Measurements from ENCODE around the gene MIDN. TPM values are rescaled to one million over a fixed set of nuclear protein-coding genes. Genes with fewer than 3 reads are reported as not detected.
A peak's percentile ranks its signal among the peaks of the same experiment; 100 is the strongest.

Gene MIDN
- polyA plus RNA-seq, 5 donors = 29.5 to 67.9 (median 40.8) TPM

DNA sequence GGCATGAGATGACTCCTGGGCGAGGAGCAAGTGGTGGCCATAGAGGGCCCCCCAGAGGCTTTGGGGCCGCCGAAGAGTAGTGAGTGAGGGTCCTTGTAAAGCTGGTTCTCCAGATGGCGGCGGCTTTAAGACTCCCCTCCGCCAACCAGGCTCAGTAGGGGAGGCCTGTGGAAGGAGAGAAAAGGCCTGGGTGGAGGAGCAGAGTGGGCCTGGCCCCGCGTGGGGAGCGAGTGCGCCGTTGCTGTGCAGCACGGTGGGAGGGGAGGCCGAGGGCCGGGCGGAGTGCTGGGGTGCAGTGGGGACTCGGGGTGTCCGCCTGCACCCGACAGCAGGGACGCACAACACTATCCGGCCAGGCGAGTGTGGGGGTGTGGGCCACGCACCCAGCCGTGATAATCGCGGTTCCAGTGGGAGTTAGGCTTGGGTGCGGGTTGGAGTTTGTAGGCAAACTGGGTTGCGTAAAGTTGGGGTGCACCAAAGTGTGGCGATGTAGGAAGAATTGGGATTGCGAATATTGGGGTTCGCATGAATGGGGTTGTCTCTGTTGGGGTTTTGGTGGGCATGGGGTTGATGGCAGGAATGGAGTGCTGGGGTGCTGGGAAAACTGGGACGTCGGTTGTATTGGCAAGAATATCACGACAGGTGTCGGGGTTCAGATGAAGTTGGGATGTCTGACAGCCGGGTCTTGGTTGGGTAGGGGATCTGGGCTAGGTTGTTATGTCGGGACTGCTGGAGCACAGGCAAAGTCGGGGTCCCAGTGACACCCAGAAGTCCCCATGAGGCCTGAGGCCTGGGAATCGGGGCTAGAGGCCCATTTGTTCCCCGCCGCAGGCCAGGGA lies 20.1 kb downstream of the MIDN start:
- no peak for DNase-seq

DNA sequence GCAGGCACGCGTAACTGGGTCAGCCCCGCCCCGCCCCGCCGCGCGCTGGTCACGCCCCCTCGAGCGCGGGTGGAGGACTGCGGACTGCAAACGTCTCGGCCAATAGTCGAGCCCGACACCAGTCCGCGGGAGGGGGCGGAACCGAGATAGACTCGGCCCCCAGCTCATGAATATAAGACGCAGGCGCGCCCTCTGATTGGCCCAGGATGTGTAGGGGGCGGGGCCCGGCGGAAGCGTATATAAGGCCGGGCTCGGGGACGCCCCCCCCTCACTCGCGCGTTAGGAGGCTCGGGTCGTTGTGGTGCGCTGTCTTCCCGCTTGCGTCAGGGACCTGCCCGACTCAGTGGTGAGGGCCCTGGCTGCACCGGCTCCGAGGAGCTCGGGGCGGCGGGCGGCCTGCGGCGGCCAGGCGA lies 20.7 kb downstream of the MIDN start, which contains the start of gene CIRBP:
Gene CIRBP (plus strand): TSS at position 268 of the 413 bp plus-strand sequence. CDS start 1,602 bp downstream, outside the sequence.
- DNase-seq = peak; percentile 98 to 99

DNA sequence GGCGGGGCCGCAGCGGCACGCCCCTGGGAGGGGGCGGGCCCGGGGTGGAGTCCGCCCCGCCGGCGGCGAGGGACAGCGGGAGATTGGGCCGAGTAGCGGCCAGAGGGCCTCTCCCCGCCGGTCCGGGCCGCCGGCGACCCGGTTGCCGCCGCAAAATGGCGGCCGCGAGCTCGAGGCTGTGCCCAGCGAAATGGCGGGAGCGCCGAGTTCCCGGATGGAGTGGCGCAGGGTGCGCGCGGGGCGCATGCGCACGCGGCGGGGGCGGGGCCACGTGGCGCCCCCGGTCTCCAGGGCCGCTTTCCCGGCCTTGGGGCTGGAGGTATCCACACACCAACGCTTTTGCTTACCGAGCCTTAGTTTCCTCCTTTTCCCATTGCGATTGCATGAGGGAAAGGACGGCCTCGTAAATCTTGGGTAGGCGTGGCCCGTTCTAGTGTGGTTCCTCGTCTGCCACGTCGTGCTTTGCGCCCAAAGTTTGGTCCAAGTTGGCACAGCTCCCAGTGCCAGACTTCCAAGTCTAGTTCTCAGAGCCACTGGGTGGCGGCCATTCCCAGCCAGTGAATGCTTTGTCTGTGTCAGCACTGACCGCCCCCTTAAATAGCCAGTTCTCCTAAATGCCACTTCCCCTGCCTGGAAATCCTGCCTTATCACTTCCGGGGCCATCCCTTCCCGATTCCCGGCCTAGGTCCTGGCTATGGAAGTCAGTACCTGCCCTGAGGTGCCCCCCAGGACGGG lies 21.3 kb downstream of the MIDN start:
- DNase-seq = peak; percentile 84 to 88

DNA sequence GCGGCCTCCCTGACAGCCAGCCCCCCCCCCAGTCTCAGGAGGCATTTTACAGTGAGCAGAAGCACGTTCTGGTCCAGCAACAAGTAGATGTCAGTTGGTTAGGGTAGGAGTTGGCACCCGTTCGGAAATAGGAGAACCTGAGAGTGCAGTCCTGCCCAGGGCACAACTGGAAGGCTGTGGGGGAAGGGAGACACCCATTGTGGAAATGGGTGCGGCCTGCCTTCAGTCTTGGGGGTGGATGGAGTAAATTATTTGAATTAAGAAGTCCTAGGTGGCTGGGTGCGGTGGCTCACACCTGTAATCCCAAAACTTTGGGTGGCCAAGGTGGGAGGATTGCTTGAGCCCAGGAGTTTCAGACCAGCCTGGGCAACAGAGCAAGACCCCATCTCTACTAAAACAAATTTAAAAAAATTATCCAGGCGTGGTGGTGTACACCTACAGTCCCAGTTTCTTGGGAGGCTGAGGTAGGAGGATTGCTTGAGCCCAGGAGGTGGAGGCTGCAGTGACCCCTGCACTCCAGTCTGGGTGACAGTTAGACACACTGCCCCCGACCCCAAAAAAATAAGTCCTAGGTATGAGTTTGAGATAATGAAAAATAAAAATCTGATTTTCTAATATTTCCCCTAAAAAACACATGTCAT lies 21.9 kb downstream of the MIDN start:
- DNase-seq = no peak

DNA sequence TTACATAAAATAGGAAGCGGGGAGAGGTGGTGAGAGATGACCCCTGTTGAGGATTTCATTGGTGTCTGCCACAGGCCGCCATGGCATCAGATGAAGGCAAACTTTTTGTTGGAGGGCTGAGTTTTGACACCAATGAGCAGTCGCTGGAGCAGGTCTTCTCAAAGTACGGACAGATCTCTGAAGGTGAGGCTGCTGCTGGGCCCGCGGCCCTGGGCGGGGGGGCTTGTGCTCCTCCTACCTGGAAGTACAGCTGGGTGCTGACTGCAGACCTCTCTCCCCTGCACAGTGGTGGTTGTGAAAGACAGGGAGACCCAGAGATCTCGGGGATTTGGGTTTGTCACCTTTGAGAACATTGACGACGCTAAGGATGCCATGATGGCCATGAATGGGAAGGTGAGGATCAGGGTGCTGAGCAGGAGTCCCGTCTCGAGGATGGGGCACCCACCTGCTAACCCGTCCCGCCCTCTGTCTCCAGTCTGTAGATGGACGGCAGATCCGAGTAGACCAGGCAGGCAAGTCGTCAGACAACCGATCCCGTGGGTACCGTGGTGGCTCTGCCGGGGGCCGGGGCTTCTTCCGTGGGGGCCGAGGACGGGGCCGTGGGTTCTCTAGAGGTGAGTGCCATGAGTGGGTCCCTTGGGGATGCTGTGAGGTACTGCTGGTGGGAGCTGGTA lies 22.6 kb downstream of the MIDN start:
- DNase-seq = no peak

DNA sequence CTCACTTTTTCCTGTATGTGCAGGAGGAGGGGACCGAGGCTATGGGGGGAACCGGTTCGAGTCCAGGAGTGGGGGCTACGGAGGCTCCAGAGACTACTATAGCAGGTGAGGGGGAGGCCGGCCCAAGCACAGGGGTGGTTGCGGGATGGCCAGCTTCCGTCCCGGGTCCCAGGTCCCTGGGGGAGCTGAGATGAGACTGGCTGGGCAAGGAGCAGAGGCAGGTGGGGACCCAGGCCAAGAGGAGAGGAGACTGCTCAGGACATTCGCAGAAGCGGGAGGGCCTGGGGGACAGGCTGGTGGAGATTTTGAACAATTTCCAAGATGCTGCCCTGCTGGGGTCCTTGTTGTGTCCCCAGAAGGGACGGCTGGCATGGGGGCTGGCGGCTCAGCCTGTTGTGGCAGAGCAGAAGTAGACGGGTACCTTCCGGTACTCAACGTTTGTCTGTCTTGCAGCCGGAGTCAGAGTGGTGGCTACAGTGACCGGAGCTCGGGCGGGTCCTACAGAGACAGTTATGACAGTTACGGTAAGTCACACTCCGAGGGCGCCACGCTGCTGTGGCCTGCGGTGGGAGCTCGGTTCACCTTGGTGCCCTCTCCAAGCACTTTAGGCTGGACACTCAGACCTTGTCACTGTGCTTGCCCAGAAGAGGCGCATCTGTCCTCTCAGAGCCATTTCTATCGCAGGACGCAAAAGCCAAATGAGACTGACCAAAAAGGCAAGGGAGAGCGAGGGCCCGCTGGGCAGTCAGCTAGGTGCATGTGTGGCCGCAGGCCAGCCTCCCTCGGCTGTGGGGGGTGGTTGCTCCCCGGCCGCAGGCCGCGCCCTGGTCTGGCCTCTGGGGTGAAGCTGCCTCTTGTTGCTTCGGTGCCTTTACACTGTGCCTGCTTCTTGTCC lies 23.4 kb downstream of the MIDN start:
- DNase-seq = no peak

DNA sequence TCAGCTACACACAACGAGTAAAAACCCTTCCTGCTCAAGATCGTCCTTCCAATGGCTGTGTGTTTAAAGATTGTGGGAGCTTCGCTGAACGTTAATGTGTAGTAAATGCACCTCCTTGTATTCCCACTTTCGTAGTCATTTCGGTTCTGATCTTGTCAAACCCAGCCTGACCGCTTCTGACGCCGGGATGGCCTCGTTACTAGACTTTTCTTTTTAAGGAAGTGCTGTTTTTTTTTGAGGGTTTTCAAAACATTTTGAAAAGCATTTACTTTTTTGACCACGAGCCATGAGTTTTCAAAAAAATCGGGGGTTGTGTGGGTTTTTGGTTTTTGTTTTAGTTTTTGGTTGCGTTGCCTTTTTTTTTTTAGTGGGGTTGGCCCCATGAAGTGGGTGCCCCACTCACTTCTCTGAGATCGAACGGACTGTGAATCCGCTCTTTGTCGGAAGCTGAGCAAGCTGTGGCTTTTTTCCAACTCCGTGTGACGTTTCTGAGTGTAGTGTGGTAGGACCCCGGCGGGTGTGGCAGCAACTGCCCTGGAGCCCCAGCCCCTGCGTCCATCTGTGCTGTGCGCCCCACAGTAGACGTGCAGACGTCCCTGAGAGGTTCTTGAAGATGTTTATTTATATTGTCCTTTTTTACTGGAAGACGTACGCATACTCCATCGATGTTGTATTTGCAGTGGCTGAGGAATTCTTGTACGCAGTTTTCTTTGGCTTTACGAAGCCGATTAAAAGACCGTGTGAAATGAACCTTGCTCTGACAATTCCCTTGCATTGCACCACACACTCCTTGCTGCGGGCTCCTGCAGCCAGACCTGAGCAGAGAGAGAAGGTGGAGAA lies 24.3 kb downstream of the MIDN start:
- DNase-seq = no peak

DNA sequence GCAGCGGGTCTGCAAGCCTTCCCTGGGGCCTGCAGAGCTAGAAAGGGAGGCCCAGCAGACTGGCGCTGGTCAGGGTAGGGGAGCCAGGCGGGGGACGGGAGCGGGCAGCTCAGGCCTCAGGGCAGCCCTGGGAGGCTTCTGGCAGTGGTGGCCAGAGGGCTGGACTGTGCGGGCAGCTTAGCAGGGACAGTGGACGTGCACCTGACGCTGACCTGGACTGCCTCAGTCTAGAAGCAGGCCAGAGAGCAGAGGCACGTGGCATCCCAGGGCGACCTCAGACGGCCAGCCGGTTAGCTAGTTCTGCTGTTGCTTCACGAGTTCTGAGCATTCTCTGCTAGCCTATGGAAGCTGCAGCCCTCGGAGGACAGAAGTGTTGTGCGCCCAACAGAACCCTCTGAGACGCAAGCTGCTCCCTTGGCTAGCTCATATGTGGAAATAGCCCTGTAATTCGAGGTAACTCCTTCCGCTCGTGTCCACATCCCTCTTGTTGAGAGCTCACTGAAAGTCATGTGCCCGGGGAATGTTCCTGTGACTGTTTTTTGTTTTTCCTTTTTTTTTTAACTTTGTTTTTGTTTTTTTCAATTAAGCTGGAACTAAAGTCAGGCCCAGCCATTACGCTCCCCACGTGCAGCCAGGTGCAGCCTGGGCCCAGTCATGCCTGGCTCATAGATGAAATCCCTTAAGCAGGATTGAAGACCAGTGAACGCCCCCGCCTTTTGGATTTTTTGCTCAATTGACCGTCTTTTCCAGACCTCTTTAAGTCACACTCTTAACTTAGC lies 25.1 kb downstream of the MIDN start:
- no peak for DNase-seq

DNA sequence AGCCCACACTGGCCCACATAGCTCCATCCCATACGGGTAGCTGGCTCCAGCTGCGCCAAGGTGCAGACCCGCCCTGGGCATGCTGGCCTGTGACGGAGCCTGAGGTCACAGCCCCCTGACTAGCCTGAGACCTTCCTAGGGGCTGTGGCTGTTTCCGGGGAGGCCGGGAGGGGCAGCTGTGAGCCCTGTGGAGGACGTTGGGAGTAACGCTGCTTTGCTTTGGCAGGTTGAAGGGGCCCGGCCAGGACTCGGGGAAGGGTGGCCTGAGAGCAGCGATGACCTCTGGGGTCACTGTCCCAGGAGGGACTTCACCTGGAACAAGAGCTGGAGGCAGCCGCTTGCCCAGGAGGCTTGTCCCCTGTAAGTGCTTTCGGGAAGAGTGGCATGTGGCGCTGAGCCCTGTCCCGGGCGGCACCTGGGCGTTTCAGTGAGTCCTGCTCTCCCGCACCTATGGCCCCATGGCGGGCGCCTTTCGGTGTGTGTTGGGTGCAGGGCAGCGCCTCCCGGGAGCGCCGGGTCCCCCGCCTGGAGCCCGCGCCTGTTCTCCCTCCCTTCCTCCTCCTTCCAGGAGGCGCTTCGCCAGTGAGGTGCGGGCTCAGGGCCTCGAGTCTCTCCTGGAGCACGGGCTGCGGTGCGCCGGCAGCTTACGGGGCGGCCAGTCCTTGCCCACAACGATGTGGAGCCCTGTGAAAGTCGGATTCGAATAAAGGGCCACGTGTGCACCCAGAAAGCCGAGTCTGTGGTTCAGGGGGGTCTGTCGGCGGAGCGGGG lies 25.9 kb downstream of the MIDN start:
- no peak for DNase-seq

DNA sequence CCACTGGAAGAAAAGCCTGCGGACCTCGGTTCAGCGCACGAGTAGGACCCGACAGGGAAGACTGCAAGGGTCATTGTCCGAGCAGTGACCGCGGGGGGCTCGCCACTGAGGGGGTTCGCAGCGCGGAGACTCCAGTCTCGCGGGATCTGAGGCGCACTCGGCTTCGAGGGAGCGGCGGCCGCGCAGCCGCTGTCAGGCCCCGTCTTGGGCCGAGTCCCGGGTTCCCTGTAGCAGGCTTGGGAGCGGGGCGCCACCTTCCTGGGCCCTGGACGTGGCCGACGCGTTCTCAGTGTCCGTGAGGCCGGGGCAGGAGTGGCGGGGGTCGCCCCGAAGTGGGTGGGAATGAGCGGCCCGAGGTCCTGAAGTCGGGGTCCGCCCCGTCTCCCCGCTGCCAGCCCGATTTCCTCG lies 26.5 kb downstream of the MIDN start:
- no peak for DNase-seq

DNA sequence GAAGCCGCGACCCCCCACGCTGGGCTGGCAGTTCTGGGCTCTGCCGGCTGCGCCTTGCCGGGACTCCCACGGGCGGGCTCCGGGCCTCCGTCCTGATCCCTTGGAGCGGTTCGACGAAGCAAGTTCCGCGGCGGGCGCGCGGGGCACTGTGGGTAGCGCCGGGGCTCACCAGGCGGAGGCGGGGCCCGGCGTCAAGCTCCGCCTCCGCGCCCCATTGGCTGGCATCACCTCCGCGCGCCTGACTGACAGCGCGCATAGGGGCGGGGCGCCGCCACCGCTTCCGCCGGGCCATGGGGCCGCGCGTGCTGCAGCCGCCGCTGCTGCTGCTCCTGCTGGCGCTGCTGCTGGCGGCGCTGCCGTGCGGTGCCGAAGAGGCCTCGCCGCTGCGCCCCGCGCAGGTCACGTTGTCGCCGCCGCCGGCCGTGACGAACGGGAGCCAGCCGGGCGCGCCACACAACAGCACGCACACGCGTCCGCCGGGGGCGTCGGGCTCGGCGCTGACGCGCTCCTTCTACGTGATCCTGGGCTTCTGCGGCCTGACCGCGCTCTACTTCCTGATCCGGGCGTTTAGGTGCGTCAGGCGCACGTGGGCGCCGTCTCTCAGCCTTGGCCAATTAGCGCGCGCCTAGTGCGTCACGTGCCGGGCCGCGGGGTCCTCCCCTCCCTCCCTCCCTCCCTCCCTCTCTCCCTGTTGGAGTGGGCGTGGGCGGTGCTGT lies 27.0 kb downstream of the MIDN start, which contains the start of gene FAM174C:
Gene FAM174C (plus strand): TSS at position 271 of the 716 bp plus-strand sequence. CDS start 20 bp downstream, at position 291.
- DNase-seq = peak; percentile 94

DNA sequence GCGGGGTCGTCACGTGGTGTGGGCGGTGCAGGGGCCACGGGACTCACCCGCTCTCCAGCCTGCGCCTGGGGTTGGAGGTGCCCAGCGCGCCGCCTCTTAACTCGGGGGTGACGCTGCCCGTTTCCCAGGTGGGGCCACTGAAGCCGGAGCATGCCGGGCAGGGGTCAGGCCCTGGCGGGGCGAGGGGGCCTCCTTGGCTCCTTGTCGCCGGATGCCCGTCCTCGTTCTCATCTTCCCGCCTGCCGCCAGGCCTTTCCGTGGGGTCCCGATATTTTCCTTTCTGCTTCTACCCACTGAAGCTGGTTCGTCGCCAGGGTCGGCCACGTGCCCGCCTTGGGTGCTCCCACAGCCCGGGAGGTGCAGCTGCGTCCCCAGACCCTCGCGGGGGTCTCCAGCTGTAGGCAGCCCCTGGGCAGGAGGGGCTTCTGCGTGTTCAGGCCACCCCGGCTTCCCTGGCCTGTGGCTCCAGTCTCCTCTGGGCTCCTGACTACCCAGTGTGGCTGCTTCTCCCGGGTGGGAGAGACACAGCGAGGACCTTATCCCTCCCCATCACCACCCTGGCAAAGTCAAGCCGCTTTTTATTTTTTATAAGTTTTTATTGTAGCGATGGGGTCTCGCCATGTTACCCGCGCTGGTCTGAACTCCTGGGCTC lies 27.7 kb downstream of the MIDN start:
- DNase-seq = no peak

DNA sequence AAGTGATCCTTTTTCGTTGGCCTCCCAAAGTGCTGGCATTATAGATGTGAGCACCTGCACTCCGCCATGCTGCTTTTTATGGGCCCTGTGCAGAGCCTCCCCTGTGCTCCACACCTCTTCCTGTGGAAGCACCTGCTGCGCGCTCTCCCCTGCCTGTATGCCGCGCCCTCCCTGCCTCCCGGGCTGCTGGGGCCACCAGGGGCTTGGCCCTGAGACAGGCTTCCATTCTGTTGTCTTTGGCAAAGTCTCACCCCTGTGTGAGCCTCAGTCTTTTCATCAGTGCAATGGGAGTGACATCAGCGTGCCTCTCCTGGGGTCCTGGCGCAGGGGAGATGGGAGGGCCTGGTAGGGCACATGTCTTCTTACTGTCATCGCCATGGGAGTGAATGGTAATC lies 28.2 kb downstream of the MIDN start:
- no peak for DNase-seq

DNA sequence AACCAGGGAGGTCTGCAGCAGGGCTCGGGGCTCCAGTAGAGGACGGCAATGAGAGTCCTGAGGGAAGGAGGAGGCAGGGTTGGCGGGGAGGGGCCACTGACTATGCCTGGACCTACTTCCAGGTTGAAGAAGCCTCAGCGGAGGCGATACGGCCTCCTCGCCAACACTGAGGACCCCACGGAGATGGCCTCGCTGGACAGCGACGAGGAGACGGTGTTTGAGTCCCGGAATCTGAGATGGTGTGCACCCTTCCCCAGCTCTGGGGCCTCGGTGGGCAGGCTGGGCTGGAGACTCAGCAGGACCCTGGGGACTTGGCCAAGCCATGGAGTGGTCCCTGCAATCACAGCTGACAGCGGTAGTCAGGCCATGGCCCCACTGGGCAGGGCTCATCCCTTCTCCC lies 28.7 kb downstream of the MIDN start:
- DNase-seq = no peak

DNA sequence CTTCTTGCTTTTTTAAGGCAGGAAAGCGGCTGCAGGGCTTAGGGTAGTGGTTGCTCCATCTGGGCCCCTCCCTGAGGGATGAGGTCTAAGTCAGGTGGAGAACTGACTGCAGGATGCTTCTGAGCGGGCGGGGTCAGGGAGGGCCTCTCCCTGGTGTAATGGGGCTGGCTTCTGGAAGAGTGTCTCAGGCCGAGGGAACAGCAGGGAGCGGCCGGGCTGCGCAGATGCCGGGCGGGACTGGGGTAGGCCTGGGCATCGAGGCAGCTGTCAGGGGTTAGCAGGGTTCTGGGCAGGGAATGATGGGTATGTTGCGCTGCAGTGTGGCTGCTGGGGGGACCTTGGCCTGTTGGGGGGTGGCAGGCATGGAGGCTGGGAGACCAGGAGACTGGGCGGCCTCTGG lies 29.7 kb downstream of the MIDN start:
- no peak for DNase-seq

DNA sequence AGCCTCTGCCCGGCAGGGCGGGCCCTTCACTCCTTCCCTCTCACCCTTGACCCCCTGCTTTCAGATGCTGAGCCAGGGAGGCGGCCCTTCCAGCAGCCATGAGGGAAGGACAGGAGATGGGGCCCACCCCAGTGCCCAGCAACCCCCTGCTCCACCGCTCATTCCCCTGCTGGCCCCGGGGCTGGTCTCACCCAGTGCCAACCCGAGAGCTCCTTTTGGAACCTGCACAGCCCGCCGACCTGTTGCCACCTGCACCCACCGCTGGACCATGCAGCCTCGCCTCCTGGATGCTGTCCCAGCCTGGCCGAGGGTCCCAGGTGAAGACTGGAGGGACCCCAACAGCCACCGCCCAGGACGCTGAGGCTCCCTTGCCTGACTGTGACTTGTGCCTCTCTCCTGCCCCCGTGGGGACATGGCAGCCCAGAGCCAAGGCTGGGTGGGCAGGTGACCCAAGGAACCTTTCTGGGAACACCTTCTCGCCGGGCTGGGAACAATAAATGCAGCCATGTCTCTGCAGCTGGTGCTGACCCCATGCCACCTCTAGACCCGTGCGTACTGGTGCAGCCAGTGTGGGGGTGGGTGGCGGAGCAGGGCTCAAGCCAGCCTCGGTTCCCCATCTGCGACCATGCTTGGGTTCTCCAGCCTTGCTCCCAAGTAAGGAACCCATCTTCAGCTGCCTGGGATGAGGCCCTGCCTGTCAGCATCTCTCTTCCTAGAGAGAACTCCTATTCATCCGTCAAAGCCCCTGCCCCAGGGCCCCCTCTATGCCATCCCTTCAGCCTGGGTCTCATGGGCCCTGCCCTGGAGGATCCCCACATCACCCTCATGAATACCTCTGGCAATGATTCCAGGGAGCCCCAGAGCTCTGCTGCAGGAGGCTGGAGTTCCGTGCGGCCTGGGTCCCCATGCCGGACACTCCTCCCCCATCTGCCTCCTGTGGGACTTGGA lies 30.6 kb downstream of the MIDN start:
- DNase-seq = no peak

All from right lung (tissue), 5 donors.